Measurements from ENCODE around the gene GABBR1. TPM values are rescaled to one million over a fixed set of nuclear protein-coding genes. Genes with fewer than 3 reads are reported as not detected.

GABBR1 gene
- total and polyA plus RNA-seq, 2 of the 13 experiments (the other 11 are each of a cell fraction or from before 2014, with no cell fraction given), result 0.07 to 0.37 TPM

- TF ChIP-seq ZNF282 (IDR thresholded peaks at IDR 0.05; ENCODE audit: partially characterized antibody) (no peak), HIVEP1 (CRISPR knock-in tag; IDR thresholded peaks at IDR 0.05) (peak; percentile 55; the same call in 1 of the 2 replicates), MED1 (CRISPR knock-in tag; IDR thresholded peaks at IDR 0.05) (peak; percentile 57; the same call in 1 of the 2 replicates), ZNF224 (CRISPR knock-in tag; IDR thresholded peaks at IDR 0.05) (no peak), SP2 (CRISPR knock-in tag; IDR thresholded peaks at IDR 0.05) (no peak), ISL2 (CRISPR knock-in tag; IDR thresholded peaks at IDR 0.05) (peak; percentile 18; the same call in 1 of the 2 replicates), CREB1 (IDR thresholded peaks at IDR 0.05) (no peak), CREB1 (CRISPR knock-in tag; IDR thresholded peaks at IDR 0.05) (peak; percentile 43; the same call in 1 of the 2 replicates), ZNF83 (CRISPR knock-in tag; IDR thresholded peaks at IDR 0.05; ENCODE audit: borderline replicate concordance) (no peak), HNF1A (IDR thresholded peaks at IDR 0.05; ENCODE audit: low read depth) (no peak), HNF1A (CRISPR knock-in tag; IDR thresholded peaks at IDR 0.05; ENCODE audit: borderline replicate concordance) (no peak), ATF5 (CRISPR knock-in tag; IDR thresholded peaks at IDR 0.05; ENCODE audit: low read depth) (no peak), BRCA1 (CRISPR knock-in tag; IDR thresholded peaks at IDR 0.05) (no peak), HDAC2 (CRISPR knock-in tag; IDR thresholded peaks at IDR 0.05) (no peak), ZBTB7A (CRISPR knock-in tag; IDR thresholded peaks at IDR 0.05) (no peak), POLR2AphosphoS2 (IDR thresholded peaks at IDR 0.05; ENCODE audit: low read depth, low read length) (no peak), PHF21A (CRISPR knock-in tag; IDR thresholded peaks at IDR 0.05) (peak; percentile 59; the same call in 1 of the 2 replicates), STAT6 (CRISPR knock-in tag; IDR thresholded peaks at IDR 0.05; ENCODE audit: borderline replicate concordance) (no peak), BCL6 (CRISPR knock-in tag; IDR thresholded peaks at IDR 0.05) (peak; percentile 64), ZFAT (CRISPR knock-in tag; conservative IDR thresholded peaks at IDR 0.05) (no peak), NR2F1 (CRISPR knock-in tag; IDR thresholded peaks at IDR 0.05) (peak in 1 of 2 experiments; percentile 34; a peak in 1 of 4 replicates), ZNF331 (CRISPR knock-in tag; IDR thresholded peaks at IDR 0.05) (0 out of 2 replicates have a peak, but pooled peaks have one; percentile 20), XBP1 (CRISPR knock-in tag; IDR thresholded peaks at IDR 0.05) (no peak), NR2F6 (IDR thresholded peaks at IDR 0.05) (peak; percentile 31), NR2F6 (CRISPR knock-in tag; IDR thresholded peaks at IDR 0.05) (peak; percentile 43; the same call in 1 of the 2 replicates), SSRP1 (CRISPR knock-in tag; IDR thresholded peaks at IDR 0.05) (no peak), ATF1 (CRISPR knock-in tag; IDR thresholded peaks at IDR 0.05) (0 out of 2 replicates have a peak, but pooled peaks have one; percentile 11), RXRB (CRISPR knock-in tag; IDR thresholded peaks at IDR 0.05; ENCODE audit: borderline replicate concordance) (peak; percentile 76)
Observed at GRCh38 chr6:29561091-29561490, 71.9 kb downstream of the GABBR1 start (continued).
